Calu3 (cell line): Measurements from ENCODE around the gene GTF2H4. TPM values are rescaled to one million over a fixed set of nuclear protein-coding genes. Genes with fewer than 3 reads are reported as not detected.
"Not testable (repeated sequence)": the region's sequence is repeated elsewhere in the genome, so short reads cannot be mapped to it uniquely, and the experiment has no call there.

Experiments used
- BruUV-seq: library from RNA; stranded (reverse); fragments of 400-500 nt; replicated peaks from 2 replicates; lab custom pipeline; 2021; lab: Mats Ljungman, UMichigan
- CTCF ChIA-PET: fragments of 300-600 bp; sonication (Branson Sonifier 250); formaldehyde crosslinking; loops from one replicate; lab custom pipeline; 2022; ENCODE audit warnings: antibody characterized with exemption; lab: Charles Lee
- DNase-seq: peaks from one replicate; pipeline ENCODE4 v3.0.0; 2022
- H3K27ac Mint-ChIP-seq: one replicate; pipeline ENCODE4 v1.8.0; 2022; ENCODE audit warnings: mixed read lengths; ENCODE audit not compliant: unreplicated experiment
- H3K27me3 Mint-ChIP-seq: one replicate; pipeline ENCODE4 v1.8.0; 2022; ENCODE audit warnings: mixed read lengths; ENCODE audit not compliant: unreplicated experiment
- H3K36me3 Mint-ChIP-seq: one replicate; pipeline ENCODE4 v1.8.0; 2022; ENCODE audit warnings: mild to moderate bottlenecking, moderate library complexity, mixed read lengths; ENCODE audit not compliant: insufficient read depth, unreplicated experiment
- H3K4me1 Mint-ChIP-seq: one replicate; pipeline ENCODE4 v1.8.0; 2022; ENCODE audit warnings: mild to moderate bottlenecking, low read depth, mixed read lengths; ENCODE audit not compliant: unreplicated experiment
- H3K4me3 Mint-ChIP-seq: one replicate; pipeline ENCODE4 v1.8.0; 2022; ENCODE audit warnings: mild to moderate bottlenecking, low read depth, moderate library complexity, mixed read lengths; ENCODE audit not compliant: unreplicated experiment
- H3K9me3 Mint-ChIP-seq: one replicate; pipeline ENCODE4 v1.8.0; 2022; ENCODE audit warnings: low read depth, mixed read lengths; ENCODE audit not compliant: unreplicated experiment
- CTCF ChIP-seq: fragments of 200-600 bp; IDR thresholded peaks from one replicate; pipeline ENCODE4 v1.8.0; 2022; ENCODE audit warnings: antibody characterized with exemption; ENCODE audit not compliant: unreplicated experiment
- intact Hi-C: fragments of 100-400 bp; cut with micrococcal nuclease; formaldehyde crosslinking; loops from one replicate; pipeline ENCODE4 v1.10.0; 2022; ENCODE audit not compliant: unreplicated experiment
- total RNA-seq: library from RNA; stranded (reverse); gene quantifications from 2 replicates; pipeline ENCODE4 v1.2.3, GENCODE V29; 2022

The GTF2H4 gene
- total RNA-seq, 1 experiment from 2014 or later: 80.0 TPM

- Mint-ChIP-seq H3K4me3 (no peak overlapping the region), H3K4me1 (peaks cover 25% of the 10 kb centered on the region), H3K9me3 (no peaks in the 10 kb centered on the region), H3K36me3 (peaks cover 39% of the 10 kb centered on the region), H3K27ac (no peak overlapping the region), H3K27me3 (no peaks in the 10 kb centered on the region)
- BruUV-seq: no TSS peak
- intact Hi-C loops: loop anchor here (5.0 kb wide), 2 partner anchors 45 to 210 kb away; no protein-coding TSS in a partner anchor
- DNase-seq: no peak
- CTCF ChIA-PET: interaction anchor here (1.2 to 6.0 kb wide), 4 partner anchors 9 to 169 kb away, joined by 4 to 68 read pairs (median 8); no protein-coding TSS in a partner anchor
- TF ChIP-seq CTCF: no peak
Measured at GRCh38 chr6:30917487-30917886, 9.5 kb downstream of the GTF2H4 start.

- no peak for DNase-seq
- intact Hi-C loops: loop anchor here (5.0 kb wide), 2 partner anchors 44 to 209 kb away; no protein-coding TSS in a partner anchor
- Mint-ChIP-seq H3K4me3 (no peak overlapping the region), H3K27me3 (no peaks in the 10 kb centered on the region), H3K4me1 (peaks cover 28% of the 10 kb centered on the region), H3K9me3 (no peaks in the 10 kb centered on the region), H3K36me3 (peaks cover 27% of the 10 kb centered on the region), H3K27ac (no peak overlapping the region)
- no TSS peak for BruUV-seq
- CTCF ChIA-PET: interaction anchor here (0.5 to 2.3 kb wide), 4 partner anchors 8 to 24 kb away, joined by 3 to 8 read pairs (median 5); no protein-coding TSS in a partner anchor
- TF ChIP-seq CTCF: no peak
Measured at GRCh38 chr6:30918670-30919069, 10.7 kb downstream of the GTF2H4 start.

- peaks cover 15% of the 10 kb centered on the region for H3K36me3 Mint-ChIP-seq
- no peaks in the 10 kb centered on the region for H3K27me3 Mint-ChIP-seq
- no peak for TF ChIP-seq CTCF
- no TSS peak for BruUV-seq
- no peaks in the 10 kb centered on the region for H3K9me3 Mint-ChIP-seq
- no peak for DNase-seq
- H3K4me3 Mint-ChIP-seq: no peak overlapping the region
- CTCF ChIA-PET: no interaction called here
- H3K27ac Mint-ChIP-seq: no peak overlapping the region
- intact Hi-C loops: no loop called here
- H3K4me1 Mint-ChIP-seq: peaks cover 21% of the 10 kb centered on the region
Measured at GRCh38 chr6:30922447-30922852, 14.4 kb downstream of the GTF2H4 start.

- peaks cover 21% of the 10 kb centered on the region for H3K4me1 Mint-ChIP-seq
- CTCF ChIA-PET: interaction anchor here (0.6 to 1.0 kb wide), 2 partner anchors 103 to 191 kb away, joined by 3 read pairs; no protein-coding TSS in a partner anchor
Measured at GRCh38 chr6:30924040-30924627, 16.1 kb downstream of the GTF2H4 start.

GRCh38 chr6:30926644-30927043, 18.6 kb downstream of the GTF2H4 start:
- Mint-ChIP-seq H3K36me3 (peaks cover 15% of the 10 kb centered on the region), H3K4me1 (peaks cover 39% of the 10 kb centered on the region), H3K9me3 (peaks cover 4% of the 10 kb centered on the region), H3K27ac (peak overlapping the region; percentile 81), H3K4me3 (peak overlapping the region; percentile 23), H3K27me3 (no peaks in the 10 kb centered on the region)
- CTCF ChIA-PET: interaction anchor here (0.6 to 3.1 kb wide), 15 partner anchors 8 to 1221 kb away, joined by 3 to 27 read pairs (median 5); partner anchors contain the start of gene VARS2
- TF ChIP-seq CTCF: no peak
- intact Hi-C loops: no loop called here
- no TSS peak for BruUV-seq
- peak; percentile 74 for DNase-seq

More at GRCh38 chr6:30924040-30924627, 16.1 kb downstream of the GTF2H4 start:
- H3K27me3 Mint-ChIP-seq, H3K9me3 Mint-ChIP-seq, H3K27ac Mint-ChIP-seq, H3K4me3 Mint-ChIP-seq, intact Hi-C loops, DNase-seq, BruUV-seq: not testable (repeated sequence)
- peaks cover 15% of the 10 kb centered on the region for H3K36me3 Mint-ChIP-seq

GRCh38 chr6:30927080-30927479, 19.1 kb downstream of the GTF2H4 start:
- DNase-seq, H3K4me3 Mint-ChIP-seq, H3K27me3 Mint-ChIP-seq, H3K9me3 Mint-ChIP-seq, intact Hi-C loops: not testable (repeated sequence)
- Mint-ChIP-seq H3K4me1 (peaks cover 42% of the 10 kb centered on the region), H3K27ac (peak overlapping the region; percentile 81), H3K36me3 (peaks cover 19% of the 10 kb centered on the region)
- CTCF ChIA-PET: interaction anchor here (0.6 to 3.1 kb wide), 18 partner anchors 8 to 1221 kb away, joined by 3 to 27 read pairs (median 5); partner anchors contain the start of genes MUCL3 and VARS2
- BruUV-seq: TSS peak; percentile 95
